Mammary epithelial cell (primary cell): ENCODE measurements around the gene PANK1.

Experiments used
- EZH2 ChIP-seq: IDR thresholded peaks from 2 replicates; pipeline ENCODE4 v1.6.1; 2012; ENCODE audit warnings: low read length, inconsistent platforms, borderline replicate concordance
- TF ChIP-seq, protein P1 (sequence below), 2 donors: IDR thresholded peaks in 1 of 2; conservative IDR thresholded peaks in 1 of 2; 2 replicates each; pipeline ENCODE4 v1.5.1; 2011 to 2012; ENCODE audit warnings: inconsistent platforms in 2 of 2, low read length in 2 of 2, mild to moderate bottlenecking in 2 of 2, control low read depth in 1 of 2, low read depth in 1 of 2; ENCODE audit not compliant: insufficient read depth in 1 of 2; ENCODE audit errors: extremely low read depth in 1 of 2

DNA sequence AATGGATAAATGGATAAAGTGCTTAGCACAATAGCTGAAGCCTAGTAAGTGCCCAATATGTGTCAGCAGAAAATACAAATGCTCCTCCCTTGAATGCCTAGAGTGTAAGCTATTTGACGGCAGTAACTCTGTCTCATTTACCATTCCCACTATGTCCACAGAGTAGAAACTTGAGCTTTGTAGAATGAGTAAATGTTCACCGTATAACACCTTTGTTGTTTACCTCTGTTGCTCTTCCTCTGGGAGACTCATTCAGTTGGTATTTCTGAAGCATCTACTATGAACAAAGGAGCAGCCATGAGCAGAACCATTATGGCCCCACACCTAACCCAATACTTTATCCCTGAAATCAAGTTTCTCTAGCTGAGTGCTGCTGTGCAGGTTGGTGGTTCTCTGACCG lies 101.2 kb downstream of the PANK1 start:
- TF ChIP-seq, protein P1, sequence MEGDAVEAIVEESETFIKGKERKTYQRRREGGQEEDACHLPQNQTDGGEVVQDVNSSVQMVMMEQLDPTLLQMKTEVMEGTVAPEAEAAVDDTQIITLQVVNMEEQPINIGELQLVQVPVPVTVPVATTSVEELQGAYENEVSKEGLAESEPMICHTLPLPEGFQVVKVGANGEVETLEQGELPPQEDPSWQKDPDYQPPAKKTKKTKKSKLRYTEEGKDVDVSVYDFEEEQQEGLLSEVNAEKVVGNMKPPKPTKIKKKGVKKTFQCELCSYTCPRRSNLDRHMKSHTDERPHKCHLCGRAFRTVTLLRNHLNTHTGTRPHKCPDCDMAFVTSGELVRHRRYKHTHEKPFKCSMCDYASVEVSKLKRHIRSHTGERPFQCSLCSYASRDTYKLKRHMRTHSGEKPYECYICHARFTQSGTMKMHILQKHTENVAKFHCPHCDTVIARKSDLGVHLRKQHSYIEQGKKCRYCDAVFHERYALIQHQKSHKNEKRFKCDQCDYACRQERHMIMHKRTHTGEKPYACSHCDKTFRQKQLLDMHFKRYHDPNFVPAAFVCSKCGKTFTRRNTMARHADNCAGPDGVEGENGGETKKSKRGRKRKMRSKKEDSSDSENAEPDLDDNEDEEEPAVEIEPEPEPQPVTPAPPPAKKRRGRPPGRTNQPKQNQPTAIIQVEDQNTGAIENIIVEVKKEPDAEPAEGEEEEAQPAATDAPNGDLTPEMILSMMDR (conservative IDR thresholded peaks at IDR 0.05 in 1 of 2, IDR thresholded peaks at IDR 0.05 in 1 of 2; ENCODE audit: extremely low read depth in 1 of 2, insufficient read depth in 1 of 2, low read depth in 1 of 2, low read length in 2 of 2): no peak
- TF ChIP-seq EZH2: no peak
